Muscle of arm (tissue), 12 donors: ENCODE results near the gene IGFLR1. TPM values are rescaled to one million over a fixed set of nuclear protein-coding genes. Genes with fewer than 3 reads are reported as not detected.

Experiments used
- DNase-seq: peaks from one replicate; pipeline ENCODE4 v3.0.0-alpha.2; 2013
- polyA plus RNA-seq, 12 donors: library from polyadenylated mRNA; unstranded; fragments of 120-200 nt; gene quantifications; one replicate each; pipeline ENCODE4 v1.2.1, GENCODE V29; 2013; ENCODE audit not compliant: insufficient read length in 12 of 12

The IGFLR1 gene
- polyA plus RNA-seq, 12 donors: 1.7 to 4.0 (median 3.3) TPM; not detected in 2

GRCh38 chr19:35756377-35757230, 14.4 kb upstream of the IGFLR1 start, which contains the start of gene HSPB6:
HSPB6 (minus strand) TSS chr19:35757029; CDS start chr19:35757008, 21 bp downstream.
- peak; percentile 45 for DNase-seq

GRCh38 chr19:35755550-35756376, 13.5 kb upstream of the IGFLR1 start:
- peak; percentile 84 for DNase-seq

- no peak for DNase-seq
These were observed 12.9 kb upstream of the IGFLR1 start for GRCh38 chr19:35755131-35755549.

GRCh38 chr19:35754370-35755130, 12.3 kb upstream of the IGFLR1 start:
- no peak for DNase-seq

GRCh38 chr19:35753634-35754369, 11.6 kb upstream of the IGFLR1 start:
- DNase-seq: no peak

GRCh38 chr19:35752746-35753350, 10.6 kb upstream of the IGFLR1 start:
- no peak for DNase-seq

GRCh38 chr19:35751839-35752745, 9.8 kb upstream of the IGFLR1 start:
- DNase-seq: no peak

GRCh38 chr19:35750167-35750566, 7.9 kb upstream of the IGFLR1 start:
- DNase-seq: no peak

- DNase-seq: peak; percentile 99
These were observed 6.1 kb upstream of the IGFLR1 start, which contains the start of gene LIN37 for GRCh38 chr19:35748106-35749020. LIN37 (plus strand) TSS chr19:35748576; CDS start chr19:35748725, 149 bp downstream.

GRCh38 chr19:35746531-35746930, 4.3 kb upstream of the IGFLR1 start:
- no peak for DNase-seq

- no peak for DNase-seq
These were observed 3.8 kb upstream of the IGFLR1 start for GRCh38 chr19:35746087-35746462.

GRCh38 chr19:35745328-35746086, 3.3 kb upstream of the IGFLR1 start, which contains the start of the genes PSENEN and U2AF1L4:
PSENEN (plus strand) TSS chr19:35745651; CDS start chr19:35745931, 280 bp downstream.
U2AF1L4 (minus strand) TSS chr19:35745418; CDS start chr19:35745391, 27 bp downstream.
- DNase-seq: peak; percentile 100

- peak; percentile 95 for DNase-seq
These were observed 2.4 kb upstream of the IGFLR1 start for GRCh38 chr19:35744430-35745327.

- no peak for DNase-seq
These were observed 1.6 kb upstream of the IGFLR1 start for GRCh38 chr19:35743640-35744429.

GRCh38 chr19:35741203-35741515, 1.1 kb downstream of the IGFLR1 start:
- no peak for DNase-seq
